ENCODE data around the gene KIF1C. TPM values are rescaled to one million over a fixed set of nuclear protein-coding genes. Genes with fewer than 3 reads are reported as not detected.

KIF1C gene
- total RNA-seq, 1 donor from 2014 or later = 22.1 TPM

GRCh38 chr17:4999430-5000093 lies 1.8 kb downstream of the KIF1C start:
- H3K9me3 ChIP-seq (ENCODE audit: low read depth) = no peaks in the 10 kb centered on the region
- H2AFZ ChIP-seq (replicated peaks) = no peak overlapping the region
- H3K4me2 ChIP-seq = peak overlapping the region; percentile 93
- Mint-ChIP-seq H3K4me1 (peaks cover 10% of the 10 kb centered on the region), H3K27me3 (ENCODE audit: insufficient read depth, low read depth) (peaks cover 9% of the 10 kb centered on the region), H3K27ac (no peak overlapping the region), H3K9me3 (no peaks in the 10 kb centered on the region), H3K36me3 (peaks cover 27% of the 10 kb centered on the region), H3K4me3 (peak overlapping the region; percentile 91)
- peaks cover 18% of the 10 kb centered on the region for H4K20me1 ChIP-seq (ENCODE audit: low read depth)
- no peak for DNase-seq (ENCODE audit: low spot score)
- H3K27ac ChIP-seq = no peak overlapping the region
- peaks cover 23% of the 10 kb centered on the region for H3K79me2 ChIP-seq (ENCODE audit: low read depth)
- H3K4me3 ChIP-seq = peak overlapping the region; percentile 92
- TF ChIP-seq EZH2 (IDR thresholded peaks at IDR 0.05) = no peak
- TF ChIP-seq EZH2phosphoT487 (IDR thresholded peaks at IDR 0.05) = no peak
- no peak for TF ChIP-seq CTCF (IDR thresholded peaks at IDR 0.05)
- H3K36me3 ChIP-seq = peaks cover 4% of the 10 kb centered on the region
- peaks cover 16% of the 10 kb centered on the region for H3K4me1 ChIP-seq
- H3F3A ChIP-seq (ENCODE audit: low read depth) = no peaks in the 10 kb centered on the region
- no peak overlapping the region for H3K9ac ChIP-seq
- peaks cover 26% of the 10 kb centered on the region for H3K27me3 ChIP-seq

- Histone ChIP-seq H3K36me3 (peaks cover 4% of the 10 kb centered on the region), H3K9ac (no peak overlapping the region), H3K27me3 (peaks cover 21% of the 10 kb centered on the region), H3K79me2 (ENCODE audit: low read depth) (peaks cover 23% of the 10 kb centered on the region), H3F3A (ENCODE audit: low read depth) (no peaks in the 10 kb centered on the region), H2AFZ (replicated peaks) (no peak overlapping the region), H3K4me3 (no peak overlapping the region), H3K4me2 (no peak overlapping the region), H3K4me1 (peaks cover 16% of the 10 kb centered on the region), H3K27ac (no peak overlapping the region), H4K20me1 (ENCODE audit: low read depth) (peaks cover 18% of the 10 kb centered on the region), H3K9me3 (ENCODE audit: low read depth) (no peaks in the 10 kb centered on the region)
- DNase-seq (ENCODE audit: low spot score) = no peak
- Mint-ChIP-seq H3K4me1 (peaks cover 10% of the 10 kb centered on the region), H3K27me3 (ENCODE audit: insufficient read depth, low read depth) (peaks cover 9% of the 10 kb centered on the region), H3K9me3 (no peaks in the 10 kb centered on the region), H3K4me3 (peak overlapping the region; percentile 58), H3K27ac (no peak overlapping the region), H3K36me3 (peaks cover 34% of the 10 kb centered on the region)
- TF ChIP-seq EZH2phosphoT487 (IDR thresholded peaks at IDR 0.05) (no peak), EZH2 (IDR thresholded peaks at IDR 0.05) (no peak), CTCF (IDR thresholded peaks at IDR 0.05) (no peak)
Observed at GRCh38 chr17:5000237-5000639, 2.5 kb downstream of the KIF1C start.

- Histone ChIP-seq H3K4me2 (no peak overlapping the region), H3F3A (ENCODE audit: low read depth) (no peaks in the 10 kb centered on the region), H3K36me3 (peaks cover 4% of the 10 kb centered on the region), H2AFZ (replicated peaks) (no peak overlapping the region), H3K9me3 (ENCODE audit: low read depth) (no peaks in the 10 kb centered on the region), H4K20me1 (ENCODE audit: low read depth) (peaks cover 18% of the 10 kb centered on the region), H3K9ac (no peak overlapping the region), H3K4me3 (no peak overlapping the region), H3K79me2 (ENCODE audit: low read depth) (peaks cover 23% of the 10 kb centered on the region), H3K4me1 (peaks cover 12% of the 10 kb centered on the region), H3K27ac (no peak overlapping the region), H3K27me3 (peaks cover under 1% of the 10 kb centered on the region)
- Mint-ChIP-seq H3K4me3 (no peak overlapping the region), H3K36me3 (peaks cover 43% of the 10 kb centered on the region), H3K27me3 (ENCODE audit: insufficient read depth, low read depth) (no peaks in the 10 kb centered on the region), H3K9me3 (no peaks in the 10 kb centered on the region), H3K27ac (peak overlapping the region; percentile 50), H3K4me1 (peaks cover 7% of the 10 kb centered on the region)
- DNase-seq (ENCODE audit: low spot score) = no peak
- no peak for TF ChIP-seq EZH2 (IDR thresholded peaks at IDR 0.05)
- no peak for TF ChIP-seq CTCF (IDR thresholded peaks at IDR 0.05)
- TF ChIP-seq EZH2phosphoT487 (IDR thresholded peaks at IDR 0.05) = no peak
Observed at GRCh38 chr17:5002121-5002788, 4.5 kb downstream of the KIF1C start.

Data from neural progenitor cell (in vitro differentiated cells).